Peyer's patch (tissue), 4 donors: ENCODE results near the gene SCGB1C2.
"Not testable (repeated sequence)": the region's sequence is repeated elsewhere in the genome, so short reads cannot be mapped to it uniquely, and the experiment has no call there.

Source experiments
- CTCF ChIP-seq, 6 experiments: fragments of 450-650 bp in 4 of 6; fragments of 200-600 bp in 2 of 6; sonication (generic) in 1 of 6; IDR thresholded peaks; one replicate each; pipeline ENCODE4 v1.5.1; 2017 to 2019; ENCODE audit warnings: antibody characterized with exemption in 6 of 6, mild to moderate bottlenecking in 3 of 6, moderate library complexity in 1 of 6
- POLR2A ChIP-seq, 2 donors: fragments of 450-650 bp; IDR thresholded peaks; one replicate each; pipeline ENCODE4 v1.5.1; 2017; ENCODE audit warnings: antibody characterized with exemption in 2 of 2, mild to moderate bottlenecking in 2 of 2, moderate library complexity in 2 of 2

DNA sequence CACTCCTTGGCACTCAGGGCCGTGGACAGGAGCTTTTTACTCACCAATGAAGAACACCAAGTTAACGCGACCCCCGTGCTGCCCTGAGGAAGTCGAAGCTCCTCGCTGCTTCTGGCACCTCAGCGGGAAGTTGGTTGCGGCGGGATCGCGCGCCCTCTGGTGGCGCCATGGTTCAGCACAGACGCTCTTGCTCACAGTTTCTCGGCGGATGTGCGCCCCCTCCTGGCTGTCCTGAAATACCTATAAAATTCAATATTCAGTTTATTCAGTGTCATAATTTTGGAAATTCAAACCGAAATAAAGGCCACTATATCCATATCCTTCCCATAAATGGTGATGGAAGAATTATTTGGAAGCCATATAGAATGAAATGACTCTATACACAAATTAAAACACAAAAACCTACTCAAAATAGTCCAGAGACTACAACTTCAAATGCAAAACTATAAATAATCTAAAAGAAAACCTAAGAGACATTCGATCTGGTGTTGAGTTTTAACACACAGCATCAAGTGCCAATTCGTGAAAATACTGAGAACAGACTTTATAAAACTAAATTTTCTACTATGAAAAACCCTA is 18.9 kb upstream of the SCGB1C2 start:
- TF ChIP-seq POLR2A (IDR thresholded peaks at IDR 0.05): not testable (repeated sequence)
- TF ChIP-seq CTCF (IDR thresholded peaks at IDR 0.05): peak in 2 of 6 experiments; percentile 13 to 30
